G401 (cell line): Measurements from ENCODE around the gene SLC7A9. TPM values are rescaled to one million over a fixed set of nuclear protein-coding genes. Genes with fewer than 3 reads are reported as not detected.
"Not testable (repeated sequence)": the region's sequence is repeated elsewhere in the genome, so short reads cannot be mapped to it uniquely, and the experiment has no call there.

ENCODE experiments used
- DNase-seq: peaks from one replicate; pipeline ENCODE4 v3.0.0-alpha.2; 2015; ENCODE audit warnings: low spot score
- in situ Hi-C: cut with HindIII; loops from 2 replicates; pipeline ENCODE4 v1.10.0; 2016; ENCODE audit warnings: low sequenced_read_pairs, mixed read lengths
- total RNA-seq: library from RNA; depleted of rRNA; stranded (reverse); fragments of >200 nt; shearing (Covaris generic); gene quantifications from 2 replicates; pipeline ENCODE4 v1.2.3, GENCODE V29; 2014

SLC7A9 gene
- total RNA-seq, 1 experiment from 2014 or later, result 0.51 TPM

- in situ Hi-C loops, result not testable (repeated sequence)
Observed at GRCh38 chr19:32867436-32867835, 2.1 kb downstream of the SLC7A9 start.

DNA sequence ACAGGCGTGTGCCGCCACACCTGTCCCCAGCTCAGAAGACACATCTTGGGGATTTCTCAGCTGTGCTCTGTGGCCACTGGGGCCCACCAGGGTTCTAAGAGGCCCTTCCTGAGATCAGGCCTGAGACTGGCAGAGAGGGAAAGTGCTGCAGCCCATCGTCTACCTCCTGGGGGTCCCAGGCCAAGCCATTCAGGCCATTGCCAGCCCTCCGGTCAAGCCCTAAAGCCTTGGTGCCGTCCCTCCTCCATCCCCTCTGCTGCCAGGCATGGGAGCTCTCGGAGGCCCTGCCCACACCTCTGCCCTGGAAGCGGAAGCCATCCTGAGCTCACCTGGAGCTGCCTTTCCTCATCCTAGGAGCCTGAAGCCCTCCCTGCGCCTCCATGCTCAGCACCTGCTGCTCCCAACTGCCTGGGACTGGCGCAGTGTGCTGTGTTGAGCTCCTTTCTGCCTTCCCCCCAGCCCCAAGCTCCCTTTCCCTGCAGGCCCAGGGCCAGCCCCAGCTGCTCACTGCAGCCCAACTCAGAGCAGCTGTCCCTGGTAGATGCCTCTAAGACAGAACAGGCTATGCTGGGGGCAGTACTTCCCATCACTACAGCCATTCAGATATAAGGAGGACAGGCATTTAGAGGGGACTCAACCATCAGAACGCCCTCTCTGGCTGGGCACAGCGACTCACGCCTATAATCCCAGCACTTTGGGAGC is 2.9 kb downstream of the SLC7A9 start:
- DNase-seq, result no peak

More at GRCh38 chr19:32867436-32867835, 2.1 kb downstream of the SLC7A9 start:
- DNase-seq, result not testable (repeated sequence)

DNA sequence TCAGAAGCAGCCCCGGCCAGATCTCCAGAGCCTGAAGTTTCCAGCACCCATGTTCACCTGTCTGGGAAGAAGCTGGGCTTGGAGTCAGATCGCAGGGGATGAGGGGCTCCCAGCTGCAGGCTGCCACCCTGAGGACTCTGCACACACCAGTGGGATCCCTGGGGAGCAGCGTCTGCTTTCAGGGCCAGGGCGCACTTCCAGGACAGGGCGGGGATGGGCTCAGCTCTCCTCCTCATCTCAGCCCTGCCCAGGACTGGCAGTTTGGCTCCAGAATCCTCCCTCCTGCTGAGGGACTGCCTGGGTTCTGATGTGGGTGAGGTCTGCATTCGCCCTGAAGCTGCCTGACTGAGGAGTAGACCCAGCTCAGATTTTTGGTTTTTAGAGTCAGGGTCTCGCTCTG is 3.5 kb downstream of the SLC7A9 start:
- in situ Hi-C loops, result no loop called here
- no peak for DNase-seq

More for the DNA sequence above, 2.9 kb downstream of the SLC7A9 start:
- in situ Hi-C loops, result no loop called here

GRCh38 chr19:32865326-32865725 is 4.2 kb downstream of the SLC7A9 start:
- in situ Hi-C loops, result no loop called here
- DNase-seq, result no peak

- in situ Hi-C loops, result no loop called here
- no peak for DNase-seq
Observed at GRCh38 chr19:32864318-32865007, 5.1 kb downstream of the SLC7A9 start.

DNA sequence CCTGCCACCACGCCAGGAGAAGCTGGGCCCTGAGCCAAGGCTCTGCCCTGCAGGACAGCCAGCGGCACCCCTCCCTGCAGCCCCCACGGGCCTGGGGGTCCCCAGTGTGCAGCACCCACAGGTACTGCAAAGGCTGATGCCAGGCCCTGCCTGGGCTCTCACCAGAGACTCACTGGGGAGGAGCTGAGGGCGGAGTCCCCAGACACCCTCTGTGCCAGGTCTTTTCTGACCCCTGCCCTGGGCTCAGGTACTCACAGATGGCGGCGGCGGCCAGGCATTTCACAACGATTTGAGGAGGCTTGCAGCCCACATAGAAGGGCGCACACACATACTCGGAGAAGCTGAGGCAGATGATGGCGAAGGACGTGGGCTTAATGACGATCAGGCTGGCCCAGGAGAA is 5.7 kb downstream of the SLC7A9 start:
- in situ Hi-C loops, result no loop called here
- DNase-seq, result no peak

- no peak for DNase-seq
- in situ Hi-C loops, result no loop called here
Observed at GRCh38 chr19:32863301-32863700, 6.3 kb downstream of the SLC7A9 start.

DNA sequence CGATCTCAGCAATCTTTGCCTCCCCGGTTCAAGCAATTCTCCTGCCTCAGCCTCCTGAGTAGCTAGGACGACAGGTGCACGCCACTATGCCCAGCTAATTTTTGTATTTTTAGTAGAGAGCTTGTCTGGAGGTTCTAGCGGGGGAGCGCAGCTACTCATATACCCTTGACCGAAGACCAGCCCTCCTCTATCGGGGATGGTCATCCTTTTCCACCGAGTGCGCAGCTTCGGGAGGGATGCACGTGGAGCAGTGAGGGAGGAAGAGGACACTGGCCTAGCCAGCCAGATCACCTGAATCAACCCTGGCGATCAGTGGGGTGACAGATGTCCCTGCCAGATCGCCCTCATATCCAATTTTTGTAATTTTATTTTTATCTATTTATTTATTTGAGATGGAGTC is 6.8 kb downstream of the SLC7A9 start:
- no peak for DNase-seq
- in situ Hi-C loops, result no loop called here

DNA sequence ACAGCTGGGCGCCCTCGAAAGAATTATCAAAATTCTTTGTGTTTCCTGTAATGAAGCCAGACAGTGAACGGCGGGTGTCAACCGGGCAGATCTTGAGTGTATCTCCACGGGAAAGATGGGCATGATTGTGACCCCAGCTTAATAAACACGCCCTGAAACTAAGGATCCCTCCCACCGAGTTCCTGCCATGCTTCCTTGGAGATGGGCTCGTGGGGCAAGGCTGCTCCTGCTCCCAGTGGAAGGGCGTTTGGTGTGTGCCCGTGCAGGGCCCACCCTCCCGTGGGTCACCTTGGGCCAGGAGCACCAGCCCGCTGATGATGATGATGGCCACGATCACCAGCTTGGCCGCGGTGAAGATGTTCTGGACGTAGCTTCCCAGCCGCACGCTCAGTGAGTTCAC is 7.4 kb downstream of the SLC7A9 start:
- in situ Hi-C loops, result no loop called here
- no peak for DNase-seq

DNA sequence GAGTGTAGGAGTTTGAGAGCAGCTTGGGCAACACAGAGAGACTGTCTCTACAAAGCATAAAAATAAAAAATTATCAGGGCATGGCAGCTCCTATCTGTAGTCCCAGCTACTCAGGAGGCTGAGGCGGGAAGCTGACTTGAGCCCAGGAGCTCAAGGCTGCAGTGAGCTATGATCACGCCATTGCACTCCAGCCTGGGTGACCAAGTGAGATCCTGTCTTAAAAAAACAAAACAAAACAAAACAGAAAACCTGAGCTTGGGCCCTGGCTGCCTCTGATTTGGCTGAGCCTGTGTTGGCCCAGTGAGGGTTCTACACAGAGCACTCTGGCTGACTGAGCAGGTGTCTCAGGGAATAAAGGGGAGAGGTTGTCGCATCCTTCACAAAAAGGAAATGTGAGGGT is 8.0 kb downstream of the SLC7A9 start:
- DNase-seq, result no peak
- in situ Hi-C loops, result no loop called here

DNA sequence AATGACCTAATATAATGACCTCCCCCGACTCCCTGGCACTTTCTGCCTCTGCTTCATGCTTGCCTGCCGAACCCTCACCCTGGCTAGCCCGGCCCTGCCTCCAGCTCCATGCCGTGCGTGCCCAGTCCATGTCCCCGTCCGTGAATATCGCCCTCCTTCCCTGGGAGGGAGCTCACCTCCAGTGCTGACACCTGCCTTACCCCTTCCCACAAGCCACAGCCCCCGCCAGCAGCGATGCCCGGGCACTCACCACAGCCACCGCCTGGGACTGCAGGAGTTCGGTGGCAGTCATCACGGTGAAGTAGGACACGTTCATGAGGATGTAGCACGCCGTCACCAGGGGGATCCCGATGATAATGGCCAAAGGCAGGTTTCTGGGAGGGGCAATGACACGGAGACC is 10.0 kb downstream of the SLC7A9 start:
- DNase-seq, result no peak
- in situ Hi-C loops, result no loop called here

DNA sequence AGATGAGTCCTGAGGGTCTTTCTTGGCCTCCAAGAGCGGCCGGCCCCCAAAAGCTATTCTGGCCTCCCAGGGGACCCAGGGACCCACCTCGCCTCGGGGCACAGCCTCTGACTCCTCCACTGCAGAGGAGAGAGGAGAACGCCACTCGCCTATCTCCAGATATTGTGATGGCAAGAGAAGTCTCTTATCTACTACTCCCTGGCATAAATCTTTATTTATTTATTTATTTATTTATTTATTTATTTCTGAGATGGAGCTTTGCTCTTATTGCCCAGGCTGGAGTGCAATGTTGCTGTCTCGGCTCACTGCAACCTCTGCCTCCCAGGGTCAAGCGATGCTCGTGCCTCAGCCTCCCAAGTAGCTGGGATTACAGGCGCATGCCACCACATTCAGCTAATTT is 11.0 kb downstream of the SLC7A9 start:
- DNase-seq, result no peak
- in situ Hi-C loops, result no loop called here

DNA sequence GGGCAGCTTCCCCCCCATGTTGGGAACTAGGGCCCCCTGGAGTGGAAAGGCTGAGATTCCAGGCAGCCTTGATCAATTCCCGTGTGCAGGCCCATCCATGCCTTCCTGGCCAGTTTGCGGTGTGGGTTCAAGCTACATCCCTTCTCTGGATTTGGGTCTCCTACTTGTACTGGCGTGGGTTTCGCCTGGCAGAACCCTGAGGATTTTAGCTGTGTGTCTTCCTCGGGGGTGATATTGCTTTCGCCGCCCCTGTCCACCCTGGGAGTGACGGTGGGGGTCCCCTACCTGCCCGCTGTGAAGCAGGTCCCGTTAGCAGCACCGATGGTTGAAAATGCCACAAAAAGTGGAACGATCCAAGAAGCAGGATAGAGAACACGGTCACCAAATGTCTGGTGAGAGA is 11.4 kb downstream of the SLC7A9 start:
- in situ Hi-C loops, result no loop called here
- no peak for DNase-seq

- no peak for DNase-seq
- in situ Hi-C loops, result no loop called here
Observed at GRCh38 chr19:32857584-32857983, 12.0 kb downstream of the SLC7A9 start.

GRCh38 chr19:32856818-32857217 is 12.7 kb downstream of the SLC7A9 start:
- in situ Hi-C loops, DNase-seq: not testable (repeated sequence)

- DNase-seq, result no peak
- in situ Hi-C loops, result no loop called here
Observed at GRCh38 chr19:32852216-32852615, 17.4 kb downstream of the SLC7A9 start.

DNA sequence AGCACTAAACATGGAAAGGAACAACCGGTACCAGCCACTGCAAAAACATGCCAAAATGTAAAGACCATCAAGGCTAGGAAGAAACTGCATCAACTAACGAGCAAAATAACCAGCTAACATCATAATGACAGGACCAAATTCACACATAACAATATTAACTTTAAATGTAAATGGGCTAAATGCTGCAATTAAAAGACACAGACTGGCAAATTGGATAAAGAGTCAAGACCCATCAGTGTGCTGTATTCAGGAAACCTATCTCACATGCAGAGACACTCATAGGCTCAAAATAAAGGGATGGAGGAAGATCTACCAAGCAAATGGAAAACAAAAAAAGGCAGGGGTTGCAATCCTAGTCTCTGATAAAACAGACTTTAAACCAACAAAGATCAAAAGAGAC is 21.5 kb downstream of the SLC7A9 start:
- DNase-seq, in situ Hi-C loops: not testable (repeated sequence)

- in situ Hi-C loops, result no loop called here
- DNase-seq, result no peak
Observed at GRCh38 chr19:32843716-32844245, 25.8 kb downstream of the SLC7A9 start.

GRCh38 chr19:32842061-32842460 is 27.5 kb downstream of the SLC7A9 start:
- DNase-seq, result no peak
- in situ Hi-C loops, result no loop called here

DNA sequence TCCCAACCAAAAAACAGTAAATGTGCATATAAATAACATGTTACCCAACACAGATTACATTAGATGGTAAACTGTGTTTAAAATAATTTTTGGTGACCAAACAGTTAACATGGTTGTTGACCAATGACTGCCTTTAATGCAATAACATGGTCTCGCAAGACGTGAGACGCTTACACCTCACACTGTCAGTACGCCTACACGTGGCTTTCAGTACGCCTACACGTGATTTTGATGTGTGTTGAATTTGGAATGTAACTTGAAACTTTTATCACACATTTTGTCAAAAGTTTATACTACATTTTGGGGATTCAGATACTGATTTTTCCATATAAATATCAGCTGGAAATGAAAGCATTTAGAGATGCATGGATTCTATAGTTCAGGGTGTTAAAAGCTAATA is 32.0 kb downstream of the SLC7A9 start:
- in situ Hi-C loops, result no loop called here

DNA sequence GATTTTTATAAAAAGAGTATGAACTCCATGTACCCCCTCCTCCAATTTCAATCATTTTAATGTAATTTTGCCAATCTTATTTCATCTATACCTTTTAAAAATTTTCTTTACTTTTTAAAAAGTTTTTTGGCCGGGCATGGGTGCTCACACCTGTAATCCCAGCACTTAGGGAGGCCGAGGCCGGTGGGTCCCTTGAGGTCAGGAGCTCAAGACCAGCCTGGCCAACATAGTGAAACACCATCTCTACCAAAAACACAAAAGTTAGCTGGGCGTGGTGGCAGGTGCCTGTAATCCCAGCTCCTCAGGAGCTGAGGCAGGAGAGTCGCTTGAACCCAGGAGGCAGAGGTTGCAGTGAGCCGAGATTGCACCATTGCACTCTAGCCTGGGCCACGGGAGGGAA is 36.2 kb downstream of the SLC7A9 start:
- in situ Hi-C loops, DNase-seq: not testable (repeated sequence)

More for the DNA sequence above, 32.0 kb downstream of the SLC7A9 start:
- DNase-seq, result no peak
